Measurements from ENCODE around the gene ZNF385D.

The ZNF385D gene

DNA sequence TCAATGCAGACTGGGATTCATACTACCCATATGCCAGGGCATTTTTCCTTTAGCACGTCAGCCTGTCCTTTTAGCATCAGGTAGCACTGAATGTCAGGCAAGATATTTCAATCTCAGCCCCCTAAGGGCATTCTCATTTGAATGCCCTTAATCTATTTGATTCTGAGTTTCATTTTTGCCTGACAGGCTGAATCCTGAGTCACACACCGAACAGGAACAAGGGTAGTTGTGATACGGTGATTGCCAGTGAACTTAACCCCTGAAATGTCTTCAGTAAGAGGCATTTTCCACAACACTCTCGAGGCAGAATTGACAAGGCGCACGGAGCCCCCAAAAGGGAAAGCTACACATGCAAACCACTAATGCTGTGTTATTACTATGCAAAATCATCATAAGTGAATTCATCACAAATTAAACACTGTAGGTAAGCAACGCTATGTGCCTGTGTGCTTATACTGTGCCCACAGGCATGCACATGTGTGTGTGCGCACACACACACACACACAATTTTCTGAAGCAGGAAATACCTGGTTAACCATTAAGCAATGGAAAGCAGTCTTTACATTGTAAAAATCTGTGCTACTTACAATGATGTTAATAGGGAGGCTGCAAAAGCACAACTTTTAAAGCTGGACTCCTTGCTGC is 130.4 kb downstream of the ZNF385D start:
- H2AK5ac ChIP-seq (ENCODE audit: low read length, severe bottlenecking) = no peak overlapping the region
- no peaks in the 10 kb centered on the region for H3K9me3 ChIP-seq (ENCODE audit: control insufficient read depth, low read length)
- no peak overlapping the region for H3K18ac ChIP-seq (ENCODE audit: low read depth in 1 of 2, low read length in 2 of 2)
- no peak overlapping the region for H3K4ac ChIP-seq (ENCODE audit: low read depth in 1 of 2, low read length in 2 of 2)
- H3K4me3 ChIP-seq (ENCODE audit: insufficient read depth in 1 of 2, low read depth in 1 of 2, low read length in 2 of 2) = peak overlapping the region in 1 of 2 experiments; percentile 25
- no peak overlapping the region for H2BK15ac ChIP-seq (ENCODE audit: low read depth, poor library complexity, severe bottlenecking)
- peak overlapping the region; percentile 10 for H2BK5ac ChIP-seq (ENCODE audit: low read depth, low read length, poor library complexity, severe bottlenecking)
- WGBS = 84% methylated on average over 8 of the region's 8 CpGs
- H2AFZ ChIP-seq (ENCODE audit: low read depth, low read length) = no peak overlapping the region
- H3K27ac ChIP-seq (ENCODE audit: low read length, poor library complexity, severe bottlenecking) = peak overlapping the region; percentile 89
- H3K27me3 ChIP-seq (ENCODE audit: control insufficient read depth in 1 of 2, insufficient read depth in 1 of 2, low read length in 2 of 2) = no peaks in the 10 kb centered on the region
- H4K91ac ChIP-seq (ENCODE audit: low read length) = no peak overlapping the region
- H2BK120ac ChIP-seq (ENCODE audit: low read depth, low read length) = no peak overlapping the region
- peak overlapping the region; percentile 26 for H3K4me2 ChIP-seq (ENCODE audit: low read length, poor library complexity, severe bottlenecking)
- H3K14ac ChIP-seq (ENCODE audit: low read length in 2 of 2) = no peak overlapping the region
- H2BK12ac ChIP-seq (ENCODE audit: low read length in 2 of 2) = no peak overlapping the region
- no peak overlapping the region for H4K8ac ChIP-seq (ENCODE audit: low read length)
- H3K79me1 ChIP-seq (replicated peaks; ENCODE audit: low read length, poor library complexity, severe bottlenecking) = peaks cover 5% of the 10 kb centered on the region
- no peak for DNase-seq
- H3K36me3 ChIP-seq (ENCODE audit: control insufficient read depth in 1 of 2, insufficient read depth in 2 of 2, low read depth in 1 of 2, low read length in 2 of 2) = no peaks in the 10 kb centered on the region
- peak overlapping the region; percentile 7 for H3K9ac ChIP-seq (ENCODE audit: low read length)
- peaks cover 3% of the 10 kb centered on the region for H3K4me1 ChIP-seq (ENCODE audit: control insufficient read depth, insufficient read depth, low read depth, low read length)
- no peak overlapping the region for H3K23ac ChIP-seq (ENCODE audit: low read length in 2 of 2)

GRCh38 chr3:21618695-21619094 is 132.3 kb downstream of the ZNF385D start:
- peaks cover 9% of the 10 kb centered on the region for H3K79me1 ChIP-seq (replicated peaks; ENCODE audit: low read length, poor library complexity, severe bottlenecking)

DNA sequence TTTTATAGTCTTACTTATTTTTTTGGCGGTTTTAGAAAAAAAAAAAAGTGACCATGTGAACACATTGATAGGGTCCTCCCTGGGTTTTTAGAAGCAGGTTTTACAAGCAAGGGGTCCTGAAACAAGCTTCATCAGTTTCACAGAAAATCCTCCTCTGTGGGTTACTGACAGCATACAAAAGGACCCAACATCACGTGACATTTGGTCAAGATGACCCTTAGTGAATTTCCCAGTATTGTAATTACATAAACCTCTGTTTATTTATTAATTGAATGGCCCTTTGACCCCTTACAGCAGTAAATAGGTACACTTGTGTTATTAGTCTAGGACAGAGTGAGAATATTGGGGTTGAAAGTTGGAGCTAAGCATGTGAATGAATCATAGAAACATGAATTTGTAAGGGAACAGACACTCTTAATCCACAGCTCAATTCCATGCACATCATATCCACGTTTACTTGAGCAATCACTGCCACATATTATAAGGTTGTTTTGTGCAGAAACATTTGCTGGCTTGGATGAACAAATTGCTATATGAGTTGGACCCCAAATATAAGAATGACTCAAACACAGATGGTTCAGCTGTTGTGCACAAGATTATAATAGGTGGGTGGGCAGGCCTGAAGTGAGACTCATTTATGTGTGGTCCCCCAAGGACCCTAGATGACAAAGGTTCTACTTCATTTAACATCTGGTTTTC is 137.5 kb downstream of the ZNF385D start:
- H3K27ac ChIP-seq (ENCODE audit: low read length, poor library complexity, severe bottlenecking) = no peak overlapping the region
- no peak overlapping the region for H2BK120ac ChIP-seq (ENCODE audit: low read depth, low read length)
- peaks cover 12% of the 10 kb centered on the region for H3K79me1 ChIP-seq (replicated peaks; ENCODE audit: low read length, poor library complexity, severe bottlenecking)
- no peak overlapping the region for H2BK5ac ChIP-seq (ENCODE audit: low read depth, low read length, poor library complexity, severe bottlenecking)
- 80% methylated on average over 2 of the region's 3 CpGs for WGBS
- H3K14ac ChIP-seq (ENCODE audit: low read length in 2 of 2) = no peak overlapping the region
- no peaks in the 10 kb centered on the region for H3K9me3 ChIP-seq (ENCODE audit: control insufficient read depth, low read length)
- H4K91ac ChIP-seq (ENCODE audit: low read length) = no peak overlapping the region
- H2AK5ac ChIP-seq (ENCODE audit: low read length, severe bottlenecking) = no peak overlapping the region
- H3K27me3 ChIP-seq (ENCODE audit: control insufficient read depth in 1 of 2, insufficient read depth in 1 of 2, low read length in 2 of 2) = no peaks in the 10 kb centered on the region
- no peak overlapping the region for H3K9ac ChIP-seq (ENCODE audit: low read length)
- H3K4me2 ChIP-seq (ENCODE audit: low read length, poor library complexity, severe bottlenecking) = no peak overlapping the region
- H2BK15ac ChIP-seq (ENCODE audit: low read depth, poor library complexity, severe bottlenecking) = no peak overlapping the region
- H3K4me1 ChIP-seq (ENCODE audit: control insufficient read depth, insufficient read depth, low read depth, low read length) = no peaks in the 10 kb centered on the region
- H3K23ac ChIP-seq (ENCODE audit: low read length in 2 of 2) = no peak overlapping the region
- no peak overlapping the region for H3K4me3 ChIP-seq (ENCODE audit: insufficient read depth in 1 of 2, low read depth in 1 of 2, low read length in 2 of 2)
- peaks cover 0 to 10% of the 10 kb centered on the region in 2 experiments for H3K36me3 ChIP-seq (ENCODE audit: control insufficient read depth in 1 of 2, insufficient read depth in 2 of 2, low read depth in 1 of 2, low read length in 2 of 2)
- H2AFZ ChIP-seq (ENCODE audit: low read depth, low read length) = no peak overlapping the region
- DNase-seq = no peak
- no peak overlapping the region for H2BK12ac ChIP-seq (ENCODE audit: low read length in 2 of 2)
- H4K8ac ChIP-seq (ENCODE audit: low read length) = no peak overlapping the region
- H3K18ac ChIP-seq (ENCODE audit: low read depth in 1 of 2, low read length in 2 of 2) = no peak overlapping the region
- H3K4ac ChIP-seq (ENCODE audit: low read depth in 1 of 2, low read length in 2 of 2) = no peak overlapping the region

More at GRCh38 chr3:21618695-21619094, 132.3 kb downstream of the ZNF385D start:
- Histone ChIP-seq H3K4ac (ENCODE audit: low read depth in 1 of 2, low read length in 2 of 2) (no peak overlapping the region), H3K27ac (ENCODE audit: low read length, poor library complexity, severe bottlenecking) (no peak overlapping the region), H2AK5ac (ENCODE audit: low read length, severe bottlenecking) (peak overlapping the region; percentile 27), H2BK15ac (ENCODE audit: low read depth, poor library complexity, severe bottlenecking) (no peak overlapping the region), H3K23ac (ENCODE audit: low read length in 2 of 2) (no peak overlapping the region), H4K91ac (ENCODE audit: low read length) (no peak overlapping the region), H2BK5ac (ENCODE audit: low read depth, low read length, poor library complexity, severe bottlenecking) (no peak overlapping the region), H2AFZ (ENCODE audit: low read depth, low read length) (no peak overlapping the region), H3K4me2 (ENCODE audit: low read length, poor library complexity, severe bottlenecking) (no peak overlapping the region), H3K4me1 (ENCODE audit: control insufficient read depth, insufficient read depth, low read depth, low read length) (peaks cover 3% of the 10 kb centered on the region), H3K36me3 (ENCODE audit: control insufficient read depth in 1 of 2, insufficient read depth in 2 of 2, low read depth in 1 of 2, low read length in 2 of 2) (peaks cover 0 to 4% of the 10 kb centered on the region in 2 experiments), H3K9me3 (ENCODE audit: control insufficient read depth, low read length) (no peaks in the 10 kb centered on the region), H3K18ac (ENCODE audit: low read depth in 1 of 2, low read length in 2 of 2) (no peak overlapping the region), H2BK12ac (ENCODE audit: low read length in 2 of 2) (no peak overlapping the region), H3K27me3 (ENCODE audit: control insufficient read depth in 1 of 2, insufficient read depth in 1 of 2, low read length in 2 of 2) (no peaks in the 10 kb centered on the region), H2BK120ac (ENCODE audit: low read depth, low read length) (no peak overlapping the region), H3K9ac (ENCODE audit: low read length) (no peak overlapping the region), H3K4me3 (ENCODE audit: insufficient read depth in 1 of 2, low read depth in 1 of 2, low read length in 2 of 2) (no peak overlapping the region), H3K14ac (ENCODE audit: low read length in 2 of 2) (no peak overlapping the region), H4K8ac (ENCODE audit: low read length) (no peak overlapping the region)
- no peak for DNase-seq
- 61% methylated on average over 2 of the region's 2 CpGs for WGBS

DNA sequence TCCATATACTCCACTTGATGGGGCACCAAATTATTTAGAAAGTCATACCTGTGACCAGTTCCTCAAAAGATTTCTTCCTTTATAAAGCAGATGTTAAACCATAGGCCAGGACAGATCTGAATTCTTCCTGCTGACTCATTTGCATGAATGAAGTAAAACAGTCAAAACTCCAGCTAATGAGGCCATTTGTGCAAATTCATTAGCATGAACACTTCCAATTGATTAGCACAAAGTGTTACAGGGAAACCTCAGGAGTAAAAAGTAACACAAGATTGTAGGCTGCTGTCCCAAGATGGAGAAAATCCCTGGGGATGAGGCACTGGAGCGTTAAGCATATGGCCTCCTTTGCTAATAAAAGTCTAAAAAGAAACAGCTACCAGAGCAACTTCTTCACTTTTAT is 149.8 kb downstream of the ZNF385D start:
- Histone ChIP-seq H3K9ac (ENCODE audit: low read length) (no peak overlapping the region), H3K27me3 (ENCODE audit: control insufficient read depth in 1 of 2, insufficient read depth in 1 of 2, low read length in 2 of 2) (no peaks in the 10 kb centered on the region), H2AFZ (ENCODE audit: low read depth, low read length) (no peak overlapping the region), H3K18ac (ENCODE audit: low read depth in 1 of 2, low read length in 2 of 2) (no peak overlapping the region), H3K4ac (ENCODE audit: low read depth in 1 of 2, low read length in 2 of 2) (no peak overlapping the region), H3K79me1 (replicated peaks; ENCODE audit: low read length, poor library complexity, severe bottlenecking) (peaks cover 4% of the 10 kb centered on the region), H2BK15ac (ENCODE audit: low read depth, poor library complexity, severe bottlenecking) (no peak overlapping the region), H3K4me3 (ENCODE audit: insufficient read depth in 1 of 2, low read depth in 1 of 2, low read length in 2 of 2) (no peak overlapping the region), H3K14ac (ENCODE audit: low read length in 2 of 2) (no peak overlapping the region), H3K4me2 (ENCODE audit: low read length, poor library complexity, severe bottlenecking) (no peak overlapping the region), H3K4me1 (ENCODE audit: control insufficient read depth, insufficient read depth, low read depth, low read length) (no peaks in the 10 kb centered on the region), H2AK5ac (ENCODE audit: low read length, severe bottlenecking) (no peak overlapping the region), H3K23ac (ENCODE audit: low read length in 2 of 2) (no peak overlapping the region), H2BK120ac (ENCODE audit: low read depth, low read length) (no peak overlapping the region), H3K36me3 (ENCODE audit: control insufficient read depth in 1 of 2, insufficient read depth in 2 of 2, low read depth in 1 of 2, low read length in 2 of 2) (no peaks in the 10 kb centered on the region), H2BK5ac (ENCODE audit: low read depth, low read length, poor library complexity, severe bottlenecking) (no peak overlapping the region), H2BK12ac (ENCODE audit: low read length in 2 of 2) (no peak overlapping the region), H3K9me3 (ENCODE audit: control insufficient read depth, low read length) (no peaks in the 10 kb centered on the region), H4K8ac (ENCODE audit: low read length) (no peak overlapping the region), H4K91ac (ENCODE audit: low read length) (no peak overlapping the region), H3K27ac (ENCODE audit: low read length, poor library complexity, severe bottlenecking) (no peak overlapping the region)
- no CpG with 5 or more reads among the region's 1 CpG for WGBS
- no peak for DNase-seq
